Smooth muscle cell of the coronary artery (primary cell): ENCODE measurements around the gene ACP5. TPM values are rescaled to one million over a fixed set of nuclear protein-coding genes. Genes with fewer than 3 reads are reported as not detected.

Experiments used
- total RNA-seq: library from RNA; depleted of rRNA; stranded (reverse); fragments of >200 nt; gene quantifications from 2 replicates; pipeline ENCODE4 v1.2.3, GENCODE V29; 2014; ENCODE audit warnings: low replicate concordance

Gene ACP5
- total RNA-seq, result 0.08 and 8.5 TPM in 2 replicates

GRCh38 chr19:11577451-11578257 is at the start of gene ACP5:
ACP5 (minus strand) TSS chr19:11577645; CDS start chr19:11577317, 328 bp downstream.

DNA sequence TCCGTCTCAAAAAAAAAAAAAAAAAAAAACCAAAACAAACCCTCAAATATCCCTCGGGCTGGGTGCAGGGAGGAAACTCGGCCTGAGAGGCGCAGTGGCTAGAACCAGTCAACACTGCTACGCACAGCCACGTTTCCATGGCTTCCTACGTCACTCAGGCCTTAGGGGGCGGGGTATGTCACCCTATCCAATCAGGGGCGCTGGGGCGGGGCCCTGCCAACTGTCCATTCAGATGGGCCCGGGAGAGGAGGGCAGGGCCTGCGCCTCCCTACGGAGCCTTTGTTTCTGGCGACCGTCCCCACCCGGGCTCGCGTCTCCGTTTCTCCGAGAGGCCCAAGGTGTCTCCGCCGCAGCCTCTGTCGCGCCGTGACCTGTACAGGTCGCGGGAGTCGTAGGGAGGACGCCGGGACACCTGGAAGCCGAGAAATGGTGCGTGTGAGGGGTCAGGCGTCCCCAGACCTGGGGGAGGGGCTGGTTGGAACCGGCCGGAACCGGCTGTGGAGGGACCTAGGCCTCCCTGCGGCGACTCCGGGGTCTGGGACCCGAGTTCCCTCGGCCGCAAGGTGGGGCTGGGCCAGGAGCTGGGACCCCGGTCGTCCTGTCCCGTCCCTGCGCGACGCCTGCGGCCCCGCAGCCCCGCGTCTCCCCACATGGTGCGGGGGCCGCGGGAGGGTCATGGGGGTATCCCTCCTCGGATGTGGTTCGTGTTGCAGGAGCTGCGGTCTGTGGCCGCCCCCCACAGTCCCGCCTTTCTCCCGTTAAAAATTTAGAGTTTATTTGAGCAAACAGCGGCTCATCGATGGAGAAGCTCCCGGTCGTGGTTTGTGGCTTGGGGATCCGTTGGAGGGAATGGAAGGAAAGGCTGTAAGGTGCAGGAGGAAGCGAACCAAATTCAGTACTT is 20.0 kb upstream of the ACP5 start, which contains the start of gene ZNF627:
TSS of gene ZNF627 (plus strand) at position 282 of the 901 bp plus-strand sequence. CDS start at position 427, 145 bp downstream.

GRCh38 chr19:11558881-11559828 is 18.3 kb downstream of the ACP5 start, which contains the start of gene ELOF1:
ELOF1 (minus strand) TSS chr19:11559230; CDS start chr19:11554347, 4,883 bp downstream.

GRCh38 chr19:11538232-11539036 is 39.0 kb downstream of the ACP5 start, which contains the start of gene CNN1:
CNN1 (plus strand) TSS chr19:11538851; CDS start chr19:11538928, 77 bp downstream.

DNA sequence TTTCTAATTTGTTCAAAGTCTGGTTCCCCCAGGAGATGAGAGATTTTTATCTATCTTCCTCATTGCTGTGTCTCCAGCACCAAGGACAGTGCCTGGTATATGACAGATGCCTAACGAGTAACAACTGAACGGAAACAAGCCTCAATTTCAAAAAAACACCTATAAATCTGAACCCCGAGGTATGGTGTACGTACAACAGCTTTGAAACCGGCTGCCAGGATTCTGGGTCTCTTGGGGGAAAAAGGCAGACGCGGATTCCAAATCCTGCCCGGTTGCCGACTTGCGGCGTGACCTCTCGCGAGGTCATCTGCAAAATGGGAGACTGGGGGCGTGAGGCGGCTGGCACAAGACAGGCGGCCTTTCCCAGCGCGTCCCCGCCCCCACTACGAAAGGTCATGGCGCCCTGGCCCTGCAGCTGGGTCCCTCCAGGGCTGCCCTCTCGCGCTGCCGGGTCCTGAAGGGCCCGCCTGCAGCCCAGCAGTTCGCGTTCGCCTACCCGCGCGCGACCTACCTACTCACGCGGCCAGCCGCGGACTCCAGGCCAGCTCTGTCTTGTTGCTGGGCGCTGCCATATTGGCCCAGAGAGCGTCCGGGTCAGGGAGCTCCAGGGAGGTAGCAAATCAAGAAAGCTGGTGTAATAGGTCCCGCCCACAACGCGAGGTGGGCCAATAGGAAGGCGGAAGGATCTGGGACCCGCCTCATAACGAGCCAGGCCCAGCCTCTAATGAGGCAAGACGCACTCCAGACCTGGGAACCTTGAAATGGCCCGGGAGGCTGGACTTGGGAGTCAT is 48.7 kb downstream of the ACP5 start, which contains the start of gene ECSIT:
TSS of gene ECSIT (minus strand) at position 584 of the 791 bp plus-strand sequence. CDS start 9,964 bp downstream, outside the sequence.

Other genes starting within 250 kb of the ACP5 start
- 15.0 and 78.6 TPM in 2 replicates for gene RAB3D, start 238.0 kb downstream of the ACP5 start, total RNA-seq
- 66.0 and 68.6 TPM in 2 replicates for gene TMEM205, start 231.4 kb downstream of the ACP5 start, total RNA-seq
- gene CCDC159, start 231.1 kb downstream of the ACP5 start, total RNA-seq, result 6.7 and 10.9 TPM in 2 replicates
- gene PLPPR2, start 222.2 kb downstream of the ACP5 start, total RNA-seq, result 7.1 and 10.9 TPM in 2 replicates
- gene SWSAP1, start 203.0 kb downstream of the ACP5 start, total RNA-seq, result 0.30 and 0.35 TPM in 2 replicates
- gene EPOR, start 193.3 kb downstream of the ACP5 start, total RNA-seq, result 3.5 and 5.1 TPM in 2 replicates
- 1.5 TPM in 2 replicates for gene RGL3, start 158.3 kb downstream of the ACP5 start, total RNA-seq
- 0.23 and 0.94 TPM in 2 replicates for gene ODAD3, start 142.5 kb downstream of the ACP5 start, total RNA-seq
- 102 and 173 TPM in 2 replicates for gene PRKCSH, start 142.0 kb downstream of the ACP5 start, total RNA-seq
- not detected in 2 replicates for gene ELAVL3, start 96.6 kb downstream of the ACP5 start, total RNA-seq
- 4.6 and 7.4 TPM in 2 replicates for gene ZNF653, start 71.8 kb downstream of the ACP5 start, total RNA-seq
- gene ECSIT, start 48.5 kb downstream of the ACP5 start, total RNA-seq, result 32.3 and 58.9 TPM in 2 replicates
- gene CNN1, start 38.8 kb downstream of the ACP5 start, total RNA-seq, result 6.5 and 9.2 TPM in 2 replicates
- gene ELOF1, start 18.4 kb downstream of the ACP5 start, total RNA-seq, result 19.7 and 35.6 TPM in 2 replicates
- 10.3 and 19.8 TPM in 2 replicates for gene ZNF627, start 19.8 kb upstream of the ACP5 start, total RNA-seq
- gene ZNF823, start 161.3 kb upstream of the ACP5 start, total RNA-seq, result 5.0 and 5.1 TPM in 2 replicates
- gene ZNF441, start 189.4 kb upstream of the ACP5 start, total RNA-seq, result 7.3 and 12.0 TPM in 2 replicates
- gene ZNF491, start 220.9 kb upstream of the ACP5 start, total RNA-seq, result 2.8 and 5.7 TPM in 2 replicates
- 7.4 and 9.2 TPM in 2 replicates for gene ZNF440, start 236.6 kb upstream of the ACP5 start, total RNA-seq